Heart left ventricle (tissue), 16 donors: Measurements from ENCODE around the gene TAF13. TPM values are rescaled to one million over a fixed set of nuclear protein-coding genes. Genes with fewer than 3 reads are reported as not detected.

Source experiments
- ATAC-seq, 4 donors: fragments of 200-7000 bp; cut with Tn5 transposase; one replicate each; pipeline ENCODE4 v1.9.1; 2020 to 2022; ENCODE audit warnings: moderate library complexity in 4 of 4, mild to moderate bottlenecking in 3 of 4, moderate number of reproducible peaks in 1 of 4
- DNase-seq, 5 donors: peaks; one replicate each; pipeline ENCODE4 v3.0.0-alpha.2; 2020
- H3K27ac ChIP-seq, 12 donors: fragments of 200-600 bp; sonication (generic) in 4 of 12; one replicate each; pipeline versions ENCODE4 v1.5.0 to v1.8.0; 2016 to 2022; ENCODE audit warnings: mild to moderate bottlenecking in 2 of 12
- H3K27me3 ChIP-seq, 9 donors: fragments of 200-600 bp; sonication (generic) in 2 of 9; one replicate each; pipeline versions ENCODE4 v1.5.1 to v1.8.0; 2016 to 2022; ENCODE audit warnings: mild to moderate bottlenecking in 3 of 9
- H3K36me3 ChIP-seq, 9 donors: fragments of 200-600 bp; sonication (generic) in 2 of 9; one replicate each; pipeline versions ENCODE4 v1.5.0 to v1.8.0; 2018 to 2022; ENCODE audit warnings: mild to moderate bottlenecking in 2 of 9
- H3K4me1 ChIP-seq, 12 donors: fragments of 200-600 bp; sonication (generic) in 4 of 12; one replicate each; pipeline versions ENCODE4 v1.5.0 to v1.8.0; 2016 to 2022; ENCODE audit warnings: mild to moderate bottlenecking in 3 of 12
- H3K4me3 ChIP-seq, 12 donors: fragments of 200-600 bp; sonication (generic) in 4 of 12; one replicate each; pipeline versions ENCODE4 v1.5.0 to v1.8.0; 2017 to 2022; ENCODE audit warnings: mild to moderate bottlenecking in 9 of 12, moderate library complexity in 4 of 12
- H3K9me3 ChIP-seq, 12 donors: fragments of 200-600 bp; sonication (generic) in 4 of 12; one replicate each; pipeline versions ENCODE4 v1.5.0 to v1.8.0; 2016 to 2022; ENCODE audit warnings: mild to moderate bottlenecking in 1 of 12
- CTCF ChIP-seq, 12 donors: fragments of 200-600 bp; sonication (generic) in 4 of 12; IDR thresholded peaks; one replicate each; pipeline versions ENCODE4 v1.5.0 to v1.8.0; 2018 to 2022; ENCODE audit warnings: antibody characterized with exemption in 12 of 12, mild to moderate bottlenecking in 5 of 12
- POLR2A ChIP-seq, 2 donors: fragments of 450-650 bp; IDR thresholded peaks; one replicate each; pipeline ENCODE4 v1.6.1; 2017; ENCODE audit warnings: antibody characterized with exemption in 2 of 2, mild to moderate bottlenecking in 2 of 2, moderate library complexity in 2 of 2
- WGBS, 4 donors: extraction: QIAGEN DNeasy Blood & Tissue Kit in 2 of 4; methylation state at CpG; one replicate each; pipeline versions ENCODE4 v1.1.5 to v1.1.7; 2013 to 2018; 5-methylcytosine and 5-hydroxymethylcytosine counted together
- intact Hi-C, 10 donors: fragments of 100-400 bp; cut with DNase I; formaldehyde crosslinking; loops; one replicate each; pipeline versions ENCODE4 v1.11.1 to v1.14.2; 2022
- polyA plus RNA-seq, 2 donors: library from polyadenylated mRNA; stranded (reverse); fragments of 200-250 nt; gene quantifications; one replicate each; pipeline ENCODE4 v1.2.3, GENCODE V29; 2013
- total RNA-seq, 9 donors: library from RNA; depleted of rRNA in 2 of 9; stranded (reverse); fragments of >200 nt in 2 of 9; fragmentation: NEBNext Ultra II Directional in 3 of 9; extraction: Animal tissue kit (Norgen Biotek cat#: 25700) in 3 of 9; gene quantifications; one replicate each; pipeline versions ENCODE4 v1.1.0 to v1.2.4, GENCODE V29; 2016 to 2023
- donor health status: ischemic (EF 13 %, LVEDD 7.1; RV severe dilation, severe dysfunction).
- donor health status: healthy with polysubstance abuse.
- donor health status: DM: no; HTN: yes; CAD: no.
- donor health status: DM: no; HTN: no; CAD: no.
- donor health status: ischemic (EF 25% LVEDD 6.9; RV normal size, moderate dysfunction).
- donor health status: ischemic (EF 25% LVEDD 5.7; RV mildly dilated, moderate dysfunction).
- donor health status: healthy.
- donor health status: DM: yes; HTN: yes; CAD: no.
- donor health status: ischemic (EF 35%, LVEDD 5.7; RV mildly dilated, moderate dysfunction).
- donor health status: nonischemic (EF 11% LVEDD 7.7; RV severe dilation, severe dysfunction).
- donor health status: DM: yes; HTN: yes; CAD: no.
- donor health status: PGD.
- donor health status: ischemic (EF 29% LVEDD 5.4; RV normal size, mild dysfunction).
- donor health status: nonischemic (EF 23%, LVEDD 6.1; RV moderate dilation, normal function).

TAF13 gene
- total and polyA plus RNA-seq, 11 donors = 34.8 to 83.9 (median 55.4) TPM

GRCh38 chr1:109109906-109110305, 34.1 kb upstream of the TAF13 start:
- Histone ChIP-seq H3K4me1 (peaks cover 0 to 28% (median 18%) of the 10 kb centered on the region in 12 donors), H3K27me3 (peaks cover 0 to 17% (median 14%) of the 10 kb centered on the region in 9 donors), H3K27ac (no peak overlapping the region), H3K36me3 (no peaks in the 10 kb centered on the region), H3K4me3 (no peak overlapping the region), H3K9me3 (no peaks in the 10 kb centered on the region)
- intact Hi-C loops = loop anchor here in 8 of 10 donors (5.0 to 10.0 kb wide), 10 partner anchors 68 to 285 kb away; partner anchors contain the start of genes CLCC1 (in 6 of the 8), WDR47 (in 2 of the 8) and SARS1 (in 1 of the 8)
- WGBS, 4 donors = 70 to 75% (median 72%) methylated on average over 3 of the region's 3 CpGs
- DNase-seq (no peak), ATAC-seq (no peak)
- TF ChIP-seq POLR2A (IDR thresholded peaks at IDR 0.05) = no peak
- no peak for TF ChIP-seq CTCF (IDR thresholded peaks at IDR 0.05)

GRCh38 chr1:109107785-109108184, 32.0 kb upstream of the TAF13 start:
- no peak for ATAC-seq
- Histone ChIP-seq H3K9me3 (no peaks in the 10 kb centered on the region), H3K36me3 (no peaks in the 10 kb centered on the region), H3K4me1 (peaks cover 0 to 12% (median 7%) of the 10 kb centered on the region in 12 donors), H3K27me3 (no peaks in the 10 kb centered on the region), H3K27ac (no peak overlapping the region), H3K4me3 (no peak overlapping the region)
- 85 to 89% (median 88%) methylated on average over 7 of the region's 7 CpGs for WGBS, 4 donors
- intact Hi-C loops = no loop called here
- DNase-seq = no peak
- no peak for TF ChIP-seq POLR2A (IDR thresholded peaks at IDR 0.05)
- no peak for TF ChIP-seq CTCF (IDR thresholded peaks at IDR 0.05)

GRCh38 chr1:109105881-109106280, 30.1 kb upstream of the TAF13 start:
- no peaks in the 10 kb centered on the region for H3K36me3 ChIP-seq
- H3K4me3 ChIP-seq = no peak overlapping the region
- TF ChIP-seq CTCF (IDR thresholded peaks at IDR 0.05) (no peak), POLR2A (IDR thresholded peaks at IDR 0.05) (no peak)
- WGBS, 4 donors = 71 to 82% (median 77%) methylated on average over 4 of the region's 4 CpGs
- H3K27me3 ChIP-seq = no peaks in the 10 kb centered on the region
- peaks cover 0 to 9% (median 5%) of the 10 kb centered on the region in 12 donors for H3K4me1 ChIP-seq
- H3K27ac ChIP-seq = no peak overlapping the region
- H3K9me3 ChIP-seq = no peaks in the 10 kb centered on the region
- DNase-seq = no peak
- no peak for ATAC-seq
- intact Hi-C loops = no loop called here

GRCh38 chr1:109104364-109105151, 28.8 kb upstream of the TAF13 start:
- H3K4me3 ChIP-seq = no peak overlapping the region
- ATAC-seq (no peak), DNase-seq (no peak)
- H3K36me3 ChIP-seq = no peaks in the 10 kb centered on the region
- H3K27ac ChIP-seq = no peak overlapping the region
- TF ChIP-seq POLR2A (IDR thresholded peaks at IDR 0.05) (no peak), CTCF (IDR thresholded peaks at IDR 0.05) (no peak)
- intact Hi-C loops = loop anchor here in 1 of 10 donors (5.0 kb wide), 1 partner anchor 62 kb away; the partner anchor contains the start of gene WDR47
- H3K4me1 ChIP-seq = peaks cover 0 to 12% (median 5%) of the 10 kb centered on the region in 12 donors
- H3K27me3 ChIP-seq = no peaks in the 10 kb centered on the region
- H3K9me3 ChIP-seq = no peaks in the 10 kb centered on the region
- 87 to 89% (median 89%) methylated on average over 16 to 20 of the region's 20 CpGs for whole genome bisulfite sequencing, 4 donors
